Panc1 (cell line): ENCODE measurements around the gene CREB5. TPM values are rescaled to one million over a fixed set of nuclear protein-coding genes. Genes with fewer than 3 reads are reported as not detected.

Experiments used
- ATAC-seq: fragments of 200-7000 bp; cut with Tn5 transposase; 2 replicates; pipeline ENCODE4 v1.9.1; 2020; ENCODE audit warnings: mild to moderate bottlenecking, moderate library complexity
- BruUV-seq: library from RNA; stranded (reverse); fragments of 400-500 nt; replicated peaks from 2 replicates; lab custom pipeline; 2021; lab: Mats Ljungman, UMichigan
- CTCF ChIA-PET: fragments of 300-600 bp; sonication (Branson Sonifier 250); formaldehyde crosslinking; loops from one replicate; lab custom pipeline; 2022; ENCODE audit warnings: antibody characterized with exemption; lab: Charles Lee
- POLR2A ChIA-PET: fragments of 300-600 bp; sonication (Branson Sonifier 250); formaldehyde crosslinking; loops from one replicate; lab custom pipeline; 2022; ENCODE audit warnings: antibody characterized with exemption; lab: Charles Lee
- DNase-seq: peaks from one replicate; pipeline ENCODE4 v3.0.0-alpha.2; 2010; ENCODE audit warnings: low read depth, low spot score
- H3K27ac ChIP-seq: 2 replicates; pipeline ENCODE4 v1.5.1; 2011; ENCODE audit warnings: mild to moderate bottlenecking, low read length, inconsistent platforms
- H3K27me3 ChIP-seq: fragments of 200-500 bp; sonication (Bioruptor generic); 2 replicates; pipeline ENCODE4 v1.6.0; 2014; ENCODE audit warnings: low read length, inconsistent platforms; ENCODE audit not compliant: control insufficient read depth, insufficient read depth
- H3K36me3 ChIP-seq: fragments of 200-500 bp; sonication (Bioruptor generic); 2 replicates; pipeline ENCODE4 v1.5.1; 2014; ENCODE audit warnings: inconsistent platforms, mild to moderate bottlenecking, low read length, moderate library complexity; ENCODE audit not compliant: control insufficient read depth, insufficient read depth
- H3K4me1 ChIP-seq: 2 replicates; pipeline ENCODE4 v1.5.1; 2011; ENCODE audit warnings: inconsistent platforms, mild to moderate bottlenecking, low read length, moderate library complexity; ENCODE audit not compliant: control insufficient read depth, insufficient read depth
- H3K4me3 ChIP-seq, 2 experiments: 2 replicates each; pipeline ENCODE4 v1.5.1; 2011 to 2012; ENCODE audit warnings: low read depth in 2 of 2, low read length in 2 of 2, mild to moderate bottlenecking in 2 of 2, inconsistent platforms in 1 of 2, moderate library complexity in 1 of 2
- H3K9me3 ChIP-seq: fragments of 200-500 bp; sonication (Bioruptor generic); 2 replicates; pipeline ENCODE4 v1.5.1; 2014; ENCODE audit warnings: low read depth, mild to moderate bottlenecking, inconsistent platforms, low read length, moderate library complexity; ENCODE audit not compliant: control insufficient read depth, insufficient read depth
- POLR2AphosphoS5 ChIP-seq: IDR thresholded peaks from 2 replicates; pipeline ENCODE4 v1.6.1; 2012; ENCODE audit warnings: mild to moderate bottlenecking, low read depth, low read length, moderate library complexity
- SIN3A ChIP-seq: IDR thresholded peaks from 2 replicates; pipeline ENCODE4 v1.6.1; 2012; ENCODE audit warnings: low read depth, mild to moderate bottlenecking, low read length, moderate library complexity, borderline replicate concordance; ENCODE audit not compliant: insufficient read depth
- TCF7L2 ChIP-seq: IDR thresholded peaks from 2 replicates; pipeline ENCODE4 v1.6.1; 2011; ENCODE audit warnings: mild to moderate bottlenecking, low read depth, low read length, inconsistent platforms
- in situ Hi-C: cut with HindIII; loops from 2 replicates; pipeline ENCODE4 v1.10.0; 2016; ENCODE audit warnings: low sequenced_read_pairs, low pct_unique_long_range_greater_than_20kb
- intact Hi-C: fragments of 100-400 bp; cut with micrococcal nuclease; formaldehyde crosslinking; loops from one replicate; pipeline ENCODE4 v1.10.0; 2022; ENCODE audit not compliant: unreplicated experiment
- total RNA-seq: library from RNA; stranded (reverse); gene quantifications from one replicate; pipeline ENCODE4 v1.2.1, GENCODE V29; 2021; ENCODE audit not compliant: unreplicated experiment
- TF ChIP-seq, protein P1 (sequence below), 2 experiments: IDR thresholded peaks; 2 replicates each; pipeline ENCODE4 v1.6.1; 2011 to 2012; ENCODE audit warnings: low read depth in 2 of 2, control low read depth in 1 of 2, low read length in 1 of 2, mild to moderate bottlenecking in 1 of 2, moderate library complexity in 1 of 2; ENCODE audit not compliant: insufficient read depth in 1 of 2
- TF ChIP-seq, protein P2 (sequence below): fragments of 450-650 bp; IDR thresholded peaks from 2 replicates; pipeline ENCODE4 v1.5.1; 2017; ENCODE audit warnings: mild to moderate bottlenecking

CREB5 gene
- total RNA-seq, 1 experiment from 2014 or later, result 3.1 TPM

DNA sequence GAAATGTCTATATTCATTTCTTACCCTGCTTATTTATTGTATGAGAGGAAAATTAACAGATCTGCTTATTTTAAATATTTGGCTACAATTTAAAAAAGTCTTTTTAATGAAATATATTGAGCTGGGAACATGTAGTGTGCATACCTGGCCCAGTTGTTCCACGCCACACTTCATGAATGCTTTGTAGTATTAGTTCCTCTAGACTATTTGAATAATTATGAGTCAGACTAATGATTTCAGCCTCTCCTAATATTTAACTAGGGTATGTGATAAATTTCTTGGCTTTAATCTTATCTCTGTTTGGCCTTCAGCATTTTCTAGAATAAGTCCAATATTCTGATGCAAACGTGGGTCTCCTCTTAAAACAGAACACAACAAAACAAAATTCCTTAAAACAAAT, 226.6 kb downstream of the CREB5 start:
- no peaks in the 10 kb centered on the region for H3K36me3 ChIP-seq
- no peak for ATAC-seq
- BruUV-seq, result no TSS peak
- no peaks in the 10 kb centered on the region for H3K4me1 ChIP-seq
- H3K9me3 ChIP-seq, result no peaks in the 10 kb centered on the region
- intact Hi-C loops, result no loop called here
- no peak overlapping the region for H3K4me3 ChIP-seq
- POLR2A ChIA-PET, result no interaction called here
- no peak for TF ChIP-seq SIN3A
- TF ChIP-seq, protein P1, sequence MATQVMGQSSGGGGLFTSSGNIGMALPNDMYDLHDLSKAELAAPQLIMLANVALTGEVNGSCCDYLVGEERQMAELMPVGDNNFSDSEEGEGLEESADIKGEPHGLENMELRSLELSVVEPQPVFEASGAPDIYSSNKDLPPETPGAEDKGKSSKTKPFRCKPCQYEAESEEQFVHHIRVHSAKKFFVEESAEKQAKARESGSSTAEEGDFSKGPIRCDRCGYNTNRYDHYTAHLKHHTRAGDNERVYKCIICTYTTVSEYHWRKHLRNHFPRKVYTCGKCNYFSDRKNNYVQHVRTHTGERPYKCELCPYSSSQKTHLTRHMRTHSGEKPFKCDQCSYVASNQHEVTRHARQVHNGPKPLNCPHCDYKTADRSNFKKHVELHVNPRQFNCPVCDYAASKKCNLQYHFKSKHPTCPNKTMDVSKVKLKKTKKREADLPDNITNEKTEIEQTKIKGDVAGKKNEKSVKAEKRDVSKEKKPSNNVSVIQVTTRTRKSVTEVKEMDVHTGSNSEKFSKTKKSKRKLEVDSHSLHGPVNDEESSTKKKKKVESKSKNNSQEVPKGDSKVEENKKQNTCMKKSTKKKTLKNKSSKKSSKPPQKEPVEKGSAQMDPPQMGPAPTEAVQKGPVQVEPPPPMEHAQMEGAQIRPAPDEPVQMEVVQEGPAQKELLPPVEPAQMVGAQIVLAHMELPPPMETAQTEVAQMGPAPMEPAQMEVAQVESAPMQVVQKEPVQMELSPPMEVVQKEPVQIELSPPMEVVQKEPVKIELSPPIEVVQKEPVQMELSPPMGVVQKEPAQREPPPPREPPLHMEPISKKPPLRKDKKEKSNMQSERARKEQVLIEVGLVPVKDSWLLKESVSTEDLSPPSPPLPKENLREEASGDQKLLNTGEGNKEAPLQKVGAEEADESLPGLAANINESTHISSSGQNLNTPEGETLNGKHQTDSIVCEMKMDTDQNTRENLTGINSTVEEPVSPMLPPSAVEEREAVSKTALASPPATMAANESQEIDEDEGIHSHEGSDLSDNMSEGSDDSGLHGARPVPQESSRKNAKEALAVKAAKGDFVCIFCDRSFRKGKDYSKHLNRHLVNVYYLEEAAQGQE (IDR thresholded peaks at IDR 0.05; ENCODE audit: insufficient read depth in 1 of 2, low read depth in 2 of 2, low read length in 1 of 2), result no peak
- no peak for TF ChIP-seq TCF7L2
- TF ChIP-seq, protein P2, sequence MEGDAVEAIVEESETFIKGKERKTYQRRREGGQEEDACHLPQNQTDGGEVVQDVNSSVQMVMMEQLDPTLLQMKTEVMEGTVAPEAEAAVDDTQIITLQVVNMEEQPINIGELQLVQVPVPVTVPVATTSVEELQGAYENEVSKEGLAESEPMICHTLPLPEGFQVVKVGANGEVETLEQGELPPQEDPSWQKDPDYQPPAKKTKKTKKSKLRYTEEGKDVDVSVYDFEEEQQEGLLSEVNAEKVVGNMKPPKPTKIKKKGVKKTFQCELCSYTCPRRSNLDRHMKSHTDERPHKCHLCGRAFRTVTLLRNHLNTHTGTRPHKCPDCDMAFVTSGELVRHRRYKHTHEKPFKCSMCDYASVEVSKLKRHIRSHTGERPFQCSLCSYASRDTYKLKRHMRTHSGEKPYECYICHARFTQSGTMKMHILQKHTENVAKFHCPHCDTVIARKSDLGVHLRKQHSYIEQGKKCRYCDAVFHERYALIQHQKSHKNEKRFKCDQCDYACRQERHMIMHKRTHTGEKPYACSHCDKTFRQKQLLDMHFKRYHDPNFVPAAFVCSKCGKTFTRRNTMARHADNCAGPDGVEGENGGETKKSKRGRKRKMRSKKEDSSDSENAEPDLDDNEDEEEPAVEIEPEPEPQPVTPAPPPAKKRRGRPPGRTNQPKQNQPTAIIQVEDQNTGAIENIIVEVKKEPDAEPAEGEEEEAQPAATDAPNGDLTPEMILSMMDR, result no peak
- TF ChIP-seq POLR2AphosphoS5, result no peak
- CTCF ChIA-PET, result interaction anchor here (0.6 kb wide), 1 partner anchor 48 kb away, joined by 11 read pairs; no protein-coding TSS in a partner anchor
- in situ Hi-C loops, result no loop called here
- H3K27me3 ChIP-seq, result peaks cover 2% of the 10 kb centered on the region; the same call in 1 of the 2 replicates
- no peak overlapping the region for H3K27ac ChIP-seq
- DNase-seq, result no peak

DNA sequence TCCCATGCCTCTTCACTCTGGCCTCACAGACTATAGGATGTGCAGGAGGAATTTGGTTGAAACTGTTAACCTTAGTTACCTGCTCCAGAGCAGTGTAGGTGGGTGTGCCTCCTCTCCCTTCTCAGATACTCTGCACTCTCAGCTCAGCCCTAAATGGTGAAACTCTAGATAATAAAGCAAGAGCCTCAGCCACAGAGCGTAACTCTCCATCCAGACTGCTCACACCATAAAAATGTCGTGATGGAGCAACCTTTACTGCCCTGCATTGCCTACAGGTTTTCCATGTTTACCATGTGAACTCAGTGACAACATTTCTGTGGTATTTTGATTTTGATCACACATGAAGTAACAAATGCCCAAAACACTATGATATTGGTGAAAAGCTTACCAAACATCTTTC, 227.7 kb downstream of the CREB5 start:
- ChIA-PET POLR2A (no interaction called here), CTCF (no interaction called here)
- no peak for DNase-seq

More for the DNA sequence above, 227.7 kb downstream of the CREB5 start:
- Histone ChIP-seq H3K4me3 (no peak overlapping the region), H3K27me3 (peaks cover 2% of the 10 kb centered on the region; the same call in 1 of the 2 replicates), H3K4me1 (no peaks in the 10 kb centered on the region), H3K9me3 (no peaks in the 10 kb centered on the region), H3K27ac (no peak overlapping the region), H3K36me3 (no peaks in the 10 kb centered on the region)
- intact Hi-C loops, result no loop called here
- in situ Hi-C loops, result no loop called here
- ATAC-seq, result no peak
- TF ChIP-seq TCF7L2, result no peak
- TF ChIP-seq SIN3A, result no peak
- TF ChIP-seq, protein P2, result no peak
- TF ChIP-seq POLR2AphosphoS5, result no peak
- TF ChIP-seq, protein P1 (IDR thresholded peaks at IDR 0.05; ENCODE audit: insufficient read depth in 1 of 2, low read depth in 2 of 2, low read length in 1 of 2), result no peak
- BruUV-seq, result no TSS peak
